Stimulated activated CD4-positive, alpha-beta T cell treated with anti-CD3 and anti-CD28 coated beads, Interleukin-2, amount 100 ng/mL, for 4 hours (primary cell): ENCODE measurements around the gene DNMT3A.

Source experiments
- DNase-seq: peaks from one replicate; pipeline ENCODE4 v3.0.0-alpha.2; 2020; ENCODE audit warnings: low read depth

Gene DNMT3A

DNA sequence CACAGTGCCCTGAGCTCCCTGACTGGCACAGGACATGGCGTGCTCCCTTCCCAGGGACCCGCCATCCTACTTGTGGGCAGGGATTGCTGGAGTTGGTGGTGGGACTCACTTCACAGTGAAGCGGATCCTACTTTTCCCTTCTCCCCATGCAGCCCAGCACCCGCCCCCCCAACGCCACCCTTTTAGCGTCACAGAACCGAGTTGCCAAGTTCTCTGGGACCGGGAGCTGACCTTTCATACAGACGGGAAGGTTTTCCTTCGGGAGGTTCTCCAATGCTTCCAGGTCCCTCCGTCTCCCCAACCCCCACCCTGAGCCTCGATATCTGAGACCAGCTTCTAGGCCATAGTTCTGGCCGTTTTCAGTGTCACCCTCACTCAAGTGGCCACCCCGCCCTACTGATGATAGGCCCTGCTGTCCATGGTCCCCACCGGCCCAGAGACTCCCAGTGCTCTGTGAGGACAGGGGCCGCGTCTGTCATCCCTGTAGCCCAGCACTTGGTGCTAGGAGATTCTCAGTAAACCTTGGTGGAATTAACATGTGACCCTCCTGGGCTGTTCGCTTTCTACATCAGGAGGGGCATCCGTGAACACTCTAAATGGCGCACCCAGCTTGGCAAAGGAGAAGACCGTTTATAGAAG is 1.6 kb upstream of the DNMT3A start:
- DNase-seq: no peak

DNA sequence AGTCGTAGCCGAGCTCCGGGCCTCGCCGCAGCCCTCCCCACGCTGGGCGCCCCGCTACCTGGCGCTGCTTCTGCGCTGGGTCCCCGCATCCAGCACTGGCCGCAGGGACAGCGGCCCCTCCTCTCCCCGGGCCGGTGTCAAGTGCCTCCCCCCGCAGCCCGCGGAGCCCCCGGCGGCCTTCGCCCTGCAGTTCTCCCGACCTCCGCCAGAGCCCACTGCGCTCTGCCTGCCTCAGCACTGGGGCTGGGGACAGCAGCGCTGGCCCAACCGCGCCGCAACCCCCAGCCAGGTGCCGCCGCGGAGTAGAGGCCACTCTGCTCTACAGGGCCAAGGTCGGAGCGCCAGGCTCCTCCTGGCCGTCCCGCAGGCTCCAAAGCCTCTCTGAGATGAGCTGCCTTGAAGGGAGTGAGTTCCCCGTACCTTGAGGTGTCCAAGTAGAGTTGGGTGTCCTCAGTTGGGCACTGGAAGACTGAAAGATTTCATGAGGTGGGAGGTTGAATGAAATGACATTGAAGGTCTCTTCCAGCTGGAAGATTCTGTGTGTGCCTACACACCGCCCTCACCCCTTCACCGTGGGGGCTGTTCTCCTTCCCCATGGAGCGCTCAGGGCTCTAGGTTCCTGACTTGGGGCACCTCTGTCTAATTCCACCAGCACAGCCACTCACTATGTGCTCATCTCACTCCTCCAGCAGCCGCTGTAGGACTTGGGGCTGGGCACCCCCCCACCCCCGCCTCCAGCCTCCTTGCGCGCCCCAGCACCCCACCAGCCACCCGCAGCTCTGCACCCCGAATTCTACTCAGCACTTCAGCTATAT is 854 bp upstream of the DNMT3A start:
- peak; percentile 66 for DNase-seq

DNA sequence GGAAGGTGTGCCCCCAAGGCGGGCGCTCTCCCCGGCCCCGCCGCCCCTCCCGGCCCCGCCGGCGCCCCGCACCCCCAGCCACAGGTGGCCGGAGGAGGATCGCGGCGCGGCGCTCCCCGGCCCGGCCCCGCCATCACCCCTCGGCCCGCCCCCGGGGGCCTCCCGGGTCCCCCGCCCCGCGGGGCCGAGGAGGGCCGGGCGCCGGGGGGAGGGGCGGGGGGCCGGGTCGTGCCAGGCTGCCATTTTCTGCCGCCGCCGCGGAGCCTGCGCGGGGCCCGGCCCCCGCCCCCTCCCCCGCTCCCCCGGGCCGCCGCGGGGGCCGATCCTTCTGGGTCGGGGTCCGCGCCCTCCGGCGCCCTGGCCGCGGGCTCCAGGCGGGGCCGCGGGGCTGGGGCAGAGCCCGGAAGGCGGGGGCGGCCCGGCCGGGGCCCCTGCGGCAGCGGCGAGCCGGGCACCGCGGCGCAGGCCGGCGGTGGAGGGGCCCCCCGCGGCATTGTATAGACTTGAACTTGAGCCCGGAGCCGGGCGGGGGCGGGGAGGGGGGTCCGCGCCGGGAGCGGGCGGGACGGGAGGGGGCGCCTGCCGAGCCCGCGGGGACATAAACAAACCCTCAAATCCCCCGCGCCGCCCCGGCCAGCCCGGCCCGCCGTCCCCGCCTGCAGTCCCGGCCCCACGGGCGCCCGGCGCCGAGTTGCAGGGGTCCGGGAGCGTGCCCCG is 556 bp downstream of the DNMT3A start:
- no peak for DNase-seq

DNA sequence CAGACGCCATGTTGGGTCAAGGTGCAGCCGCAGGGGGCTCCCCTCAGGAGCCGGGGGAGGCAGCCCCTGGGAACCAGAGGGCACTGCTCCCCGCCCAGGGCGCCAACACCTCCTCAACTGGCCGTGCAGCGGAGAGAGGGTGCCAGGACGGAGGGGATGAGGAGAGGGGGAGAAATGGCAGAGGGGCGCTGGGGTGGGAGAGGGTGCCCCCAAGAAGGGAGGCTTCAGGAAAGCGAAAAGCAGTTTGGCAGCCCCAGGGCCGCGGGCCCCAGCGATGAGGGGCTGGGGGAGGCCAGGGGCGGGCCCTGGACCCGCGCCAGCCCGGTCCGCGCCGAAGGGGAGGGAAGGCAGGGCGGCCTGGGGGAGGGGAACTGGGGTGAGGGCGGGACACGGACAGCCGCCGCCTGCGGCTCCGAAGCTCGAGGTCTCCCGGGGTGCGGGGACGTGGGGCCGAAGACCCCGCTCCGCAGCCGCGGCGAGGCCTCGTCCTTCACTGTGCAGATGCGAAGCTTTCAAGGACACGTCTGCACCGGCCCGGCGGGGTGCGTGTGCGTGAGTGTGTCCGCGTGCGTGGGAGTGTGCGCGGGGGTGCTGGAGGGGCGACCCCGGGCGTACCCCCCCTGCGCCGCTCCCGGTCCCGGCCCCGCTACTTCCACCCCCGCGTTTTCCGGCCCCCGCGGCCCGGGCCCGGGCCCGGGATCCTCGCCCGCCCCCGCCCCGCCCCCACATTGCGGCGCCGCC is 1.4 kb downstream of the DNMT3A start:
- no peak for DNase-seq

DNA sequence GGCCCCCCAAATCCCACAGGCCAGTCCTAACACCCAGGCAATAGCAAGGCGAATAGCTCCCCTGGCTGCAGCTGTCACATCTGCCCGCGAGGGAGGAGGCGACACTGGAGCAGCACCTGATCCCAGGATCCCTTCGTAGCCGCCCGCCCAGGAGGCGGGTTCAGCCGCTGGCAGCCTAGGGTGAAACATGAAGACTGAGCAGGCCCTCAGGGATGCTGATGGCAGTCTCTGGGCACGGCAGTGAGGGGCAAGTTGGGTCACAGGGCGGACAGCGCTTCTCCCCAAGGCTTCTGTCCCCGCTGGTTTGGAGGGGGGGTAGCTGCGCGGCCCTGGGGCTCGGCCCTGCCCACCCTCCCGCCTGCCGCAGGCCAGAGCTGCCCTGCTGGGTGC is 1.9 kb downstream of the DNMT3A start:
- DNase-seq: no peak

DNA sequence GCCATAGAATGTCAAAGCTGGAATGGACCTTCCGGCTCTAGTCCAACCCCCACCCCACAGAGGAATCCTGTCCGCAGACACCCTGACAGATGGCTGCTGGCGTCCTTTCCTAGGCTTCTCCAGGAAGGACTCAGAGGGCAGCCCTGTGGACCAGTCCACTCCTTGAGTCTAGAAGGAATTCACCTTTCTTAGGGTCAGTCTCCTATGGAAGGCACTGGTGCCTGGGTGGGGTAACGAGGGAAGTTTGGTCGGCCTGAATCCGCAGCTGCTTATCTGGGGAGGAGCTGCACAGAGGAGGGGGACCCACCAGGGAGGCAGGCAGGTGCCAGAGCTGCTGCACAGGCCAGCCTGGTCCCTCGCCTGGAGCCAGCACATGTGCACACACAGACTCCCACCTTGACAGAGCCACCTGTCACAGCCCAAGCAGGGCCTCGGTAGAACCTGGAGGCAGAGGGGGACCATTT is 2.5 kb downstream of the DNMT3A start:
- no peak for DNase-seq

DNA sequence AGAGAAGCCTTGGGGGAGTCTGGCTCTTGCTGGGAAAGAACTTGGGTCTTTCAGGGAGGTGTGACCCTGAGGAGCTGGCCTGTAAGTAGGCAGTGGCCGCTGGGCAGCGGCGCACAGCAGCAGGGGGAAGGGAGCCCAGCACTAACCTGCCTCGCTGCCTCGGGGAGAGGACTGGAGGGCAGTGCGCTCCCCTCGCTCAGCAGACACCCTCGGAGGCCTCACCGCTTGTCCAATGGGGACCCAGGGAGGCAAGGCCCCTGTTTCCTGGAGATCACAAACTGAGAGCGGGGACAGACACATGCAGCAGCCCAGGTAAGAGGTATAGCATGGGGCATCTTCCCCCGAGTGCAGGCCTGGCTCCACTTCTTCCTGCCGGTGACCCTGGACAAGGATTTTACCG is 3.3 kb downstream of the DNMT3A start:
- DNase-seq: no peak

DNA sequence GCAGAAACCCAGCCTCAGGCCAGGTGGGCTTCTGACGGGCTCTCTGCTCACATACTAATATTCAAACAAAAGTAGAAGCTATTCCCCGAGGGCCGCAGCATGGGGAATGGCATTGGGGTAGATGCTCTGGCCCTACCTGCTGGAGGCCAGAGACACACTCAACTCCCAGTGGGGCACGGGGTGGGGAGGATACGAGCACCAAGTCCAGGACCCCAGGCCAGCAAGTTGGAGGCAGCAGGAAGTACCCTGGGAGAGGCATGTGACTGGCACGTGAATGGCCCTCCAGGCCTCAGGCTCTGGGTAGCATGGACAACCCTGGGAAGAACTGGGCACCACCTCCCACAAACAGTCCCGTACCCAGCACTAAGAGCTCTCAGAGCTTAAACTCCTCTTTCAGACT is 3.8 kb downstream of the DNMT3A start:
- DNase-seq: no peak

DNA sequence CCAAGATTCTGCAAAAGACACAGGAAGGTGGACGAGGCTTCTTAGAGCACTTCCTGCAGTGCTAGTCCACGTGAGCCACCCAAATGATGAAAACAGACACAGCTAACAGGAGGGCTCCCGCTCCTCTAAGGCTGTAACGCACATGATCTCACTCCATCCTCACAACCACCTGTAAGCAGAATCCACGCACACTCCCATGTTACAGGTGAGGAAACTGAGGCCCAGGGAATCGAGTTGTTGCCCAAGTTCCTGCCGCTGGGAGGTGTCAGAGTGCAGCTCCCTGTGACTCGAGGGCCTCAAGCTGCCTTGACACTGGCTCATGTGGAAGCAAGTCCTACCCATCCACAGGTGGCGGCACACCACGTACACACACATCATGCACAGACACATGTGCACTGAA is 4.4 kb downstream of the DNMT3A start:
- no peak for DNase-seq

DNA sequence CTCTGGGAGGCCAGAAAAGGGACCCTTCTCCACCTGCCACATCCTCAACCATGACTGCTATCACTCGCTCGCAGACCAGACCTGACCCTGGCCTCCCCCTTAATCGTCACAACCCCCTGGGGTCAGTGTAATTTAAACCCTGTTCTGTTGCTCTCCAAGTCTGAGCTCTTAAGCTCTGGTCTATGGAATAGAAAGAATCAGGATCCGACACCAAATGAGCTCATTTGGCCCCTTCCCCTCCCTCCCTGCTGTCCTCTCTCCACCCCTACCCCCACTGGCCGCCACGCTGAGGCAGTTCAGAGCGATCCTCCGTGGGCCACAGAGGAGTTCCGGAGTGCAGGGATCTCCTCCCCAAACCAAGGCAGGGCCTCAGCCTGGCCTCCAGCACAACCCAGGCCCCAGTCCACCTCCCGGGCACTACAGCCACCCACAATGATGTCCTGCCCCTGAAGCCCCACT is 5.3 kb downstream of the DNMT3A start:
- DNase-seq: no peak

DNA sequence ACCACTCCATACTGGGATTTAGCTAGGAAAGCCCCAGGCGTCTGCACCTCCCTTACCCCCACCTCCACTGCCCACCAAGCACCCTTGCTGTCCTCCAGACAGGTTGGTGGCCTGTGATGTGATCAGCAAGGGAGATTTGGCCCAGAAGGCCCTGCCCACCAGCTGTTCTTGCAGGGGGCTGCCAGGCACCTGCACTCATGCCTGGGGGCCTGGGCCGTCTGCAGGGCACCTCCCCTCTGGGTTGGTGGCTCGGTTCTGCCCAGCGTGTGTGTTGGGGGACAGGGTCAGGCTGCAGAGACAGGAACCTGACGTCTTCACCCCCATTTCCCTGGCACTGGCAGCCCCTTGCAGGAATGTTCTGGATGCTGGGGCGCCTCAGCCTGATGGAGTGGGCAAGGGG is 5.8 kb downstream of the DNMT3A start:
- no peak for DNase-seq

DNA sequence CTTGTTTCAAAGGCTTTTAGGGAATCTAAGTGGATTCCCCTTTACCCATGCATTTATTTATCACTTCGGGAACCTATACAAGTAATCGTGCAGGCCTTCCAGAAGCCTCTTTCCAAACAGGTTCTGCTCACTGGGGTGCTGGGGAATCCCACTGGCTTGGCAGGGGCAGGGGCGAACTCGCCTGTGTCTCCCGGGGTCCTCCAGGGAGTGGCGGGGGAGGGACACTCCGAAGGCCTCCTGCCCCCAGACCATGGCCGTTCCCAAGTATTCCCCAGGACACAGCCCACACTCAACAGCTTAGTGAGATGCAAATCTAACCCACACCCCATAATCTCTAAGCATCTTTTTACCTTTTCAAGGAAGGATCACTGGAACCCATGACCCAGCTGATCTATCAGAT is 6.5 kb downstream of the DNMT3A start:
- no peak for DNase-seq

DNA sequence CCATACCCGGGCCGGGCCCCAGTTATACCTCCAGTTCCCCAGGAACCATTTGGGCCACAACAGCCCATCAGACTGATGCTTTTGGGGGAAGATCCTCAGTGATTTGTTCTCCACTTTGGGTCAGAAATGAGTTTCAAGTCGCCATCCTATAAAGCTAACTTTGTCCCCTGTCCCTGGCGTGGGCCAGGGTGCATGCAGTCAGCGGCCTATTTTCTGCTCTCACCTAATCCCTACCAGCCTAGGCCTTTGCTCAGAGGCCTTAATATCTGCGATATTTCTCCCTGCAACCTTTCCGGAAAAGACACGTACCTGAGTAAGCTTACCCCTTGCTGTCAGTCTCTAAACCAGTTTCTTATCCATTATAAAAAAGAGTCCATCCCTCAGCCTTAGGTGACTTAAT is 7.2 kb downstream of the DNMT3A start:
- DNase-seq: no peak

DNA sequence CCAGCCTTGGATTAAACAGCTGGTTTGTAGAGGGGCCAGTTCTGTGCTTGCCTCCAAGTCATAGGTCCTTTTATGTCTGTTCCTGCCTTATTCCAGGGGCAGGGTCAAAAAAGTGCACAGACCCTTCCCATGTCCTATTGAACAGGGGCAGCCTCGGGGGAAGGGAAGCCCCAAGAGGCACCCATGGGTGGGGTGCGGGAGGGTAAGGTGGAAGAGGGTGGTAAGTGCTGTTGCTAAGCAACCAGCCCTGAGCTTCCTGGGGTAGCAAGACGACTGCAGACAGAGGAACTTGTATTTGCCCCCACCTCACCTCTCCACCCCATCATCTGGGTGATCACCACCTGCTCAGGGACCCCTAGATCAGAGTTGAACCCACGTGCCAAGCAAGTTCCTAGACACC is 7.7 kb downstream of the DNMT3A start:
- DNase-seq: no peak

DNA sequence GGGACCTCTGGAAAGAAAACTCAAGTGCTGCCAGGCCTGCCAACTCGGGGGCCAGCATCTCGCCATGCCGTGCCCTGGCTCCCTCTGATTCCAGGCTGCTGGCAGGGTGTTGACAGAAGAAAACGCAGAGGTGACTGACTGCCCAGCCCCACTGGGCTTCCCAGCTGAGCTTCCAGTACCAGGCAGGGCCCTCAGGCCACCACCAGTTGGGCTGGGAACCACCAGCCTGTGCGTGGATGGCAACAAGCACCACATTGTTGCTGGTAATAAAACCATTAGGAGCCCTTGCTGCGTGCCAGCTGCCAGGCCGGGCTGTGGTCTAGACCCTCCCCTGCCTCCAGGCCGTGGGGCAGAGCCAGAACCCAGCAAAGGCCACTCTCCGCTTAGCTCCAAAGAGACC is 9.2 kb downstream of the DNMT3A start:
- no peak for DNase-seq

DNA sequence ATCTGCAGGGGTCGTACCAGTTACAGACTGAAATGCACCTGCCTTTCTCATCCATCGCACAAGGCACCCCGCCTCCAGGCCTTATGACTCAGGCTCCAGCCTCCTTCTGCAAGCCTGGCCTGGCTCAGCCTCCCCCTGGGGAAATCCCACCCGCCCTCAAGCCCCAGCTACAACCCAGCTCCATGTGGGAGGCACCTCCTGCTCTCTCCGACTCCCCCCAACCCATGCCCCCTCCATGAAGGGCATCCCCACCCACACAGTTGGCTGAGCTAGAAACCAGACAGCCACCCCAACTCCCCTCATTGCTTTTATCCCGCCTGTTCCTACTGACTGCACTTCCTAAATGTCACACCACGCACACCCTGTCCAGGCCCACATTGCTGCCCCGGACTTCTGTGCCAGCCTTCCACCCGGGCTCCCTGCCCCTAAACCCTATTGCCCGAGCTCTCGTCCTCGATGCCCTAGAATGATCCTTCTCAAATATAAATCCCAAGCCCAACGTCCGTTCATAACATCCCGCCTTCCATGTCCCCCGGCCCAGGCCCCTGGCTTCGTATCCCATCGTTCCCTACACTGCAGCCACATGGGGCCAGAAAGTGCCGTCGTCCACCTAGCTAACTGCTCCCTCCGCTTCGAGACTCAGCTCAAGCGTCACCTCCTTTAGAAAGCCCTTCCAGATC is 9.9 kb downstream of the DNMT3A start:
- DNase-seq: peak; percentile 81

DNA sequence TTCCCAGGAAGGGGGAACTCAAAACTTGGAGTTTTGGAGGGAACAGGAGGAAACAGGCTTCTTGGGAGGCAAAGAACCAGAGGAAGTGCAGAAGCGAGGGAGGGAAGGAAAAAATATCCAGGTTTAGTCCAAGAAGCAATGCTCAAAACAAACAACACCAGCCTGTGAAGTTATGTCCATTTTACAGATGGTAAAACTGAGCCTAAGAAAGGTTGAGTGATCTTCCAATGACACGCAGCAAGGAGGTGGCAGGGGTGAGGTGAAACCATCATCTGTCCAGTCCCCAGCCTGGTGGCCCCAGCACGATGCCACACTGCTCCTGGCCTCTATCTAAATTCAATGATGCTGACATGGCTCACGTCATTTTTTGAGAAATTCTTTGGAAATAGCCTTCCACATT is 10.8 kb downstream of the DNMT3A start:
- DNase-seq: no peak

DNA sequence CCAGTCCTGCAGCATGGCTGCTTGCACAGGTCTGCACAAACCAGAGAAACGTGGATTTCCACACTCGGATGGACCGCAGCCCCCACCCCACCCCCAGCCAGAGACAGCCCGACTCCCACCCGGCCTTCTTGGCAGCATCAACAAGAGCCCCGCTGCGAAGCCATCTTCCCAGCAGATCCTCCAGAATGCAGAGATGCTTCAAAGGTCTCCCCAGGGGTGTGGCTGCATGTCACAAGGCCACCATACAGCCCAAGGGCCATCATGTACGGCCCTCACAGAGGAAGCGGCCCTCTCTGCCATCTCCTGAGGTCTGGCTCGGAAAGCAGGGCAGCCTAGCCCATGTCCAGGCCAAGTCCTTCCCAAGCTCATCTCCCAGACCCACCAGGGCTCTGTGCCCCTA is 11.5 kb downstream of the DNMT3A start:
- no peak for DNase-seq

DNA sequence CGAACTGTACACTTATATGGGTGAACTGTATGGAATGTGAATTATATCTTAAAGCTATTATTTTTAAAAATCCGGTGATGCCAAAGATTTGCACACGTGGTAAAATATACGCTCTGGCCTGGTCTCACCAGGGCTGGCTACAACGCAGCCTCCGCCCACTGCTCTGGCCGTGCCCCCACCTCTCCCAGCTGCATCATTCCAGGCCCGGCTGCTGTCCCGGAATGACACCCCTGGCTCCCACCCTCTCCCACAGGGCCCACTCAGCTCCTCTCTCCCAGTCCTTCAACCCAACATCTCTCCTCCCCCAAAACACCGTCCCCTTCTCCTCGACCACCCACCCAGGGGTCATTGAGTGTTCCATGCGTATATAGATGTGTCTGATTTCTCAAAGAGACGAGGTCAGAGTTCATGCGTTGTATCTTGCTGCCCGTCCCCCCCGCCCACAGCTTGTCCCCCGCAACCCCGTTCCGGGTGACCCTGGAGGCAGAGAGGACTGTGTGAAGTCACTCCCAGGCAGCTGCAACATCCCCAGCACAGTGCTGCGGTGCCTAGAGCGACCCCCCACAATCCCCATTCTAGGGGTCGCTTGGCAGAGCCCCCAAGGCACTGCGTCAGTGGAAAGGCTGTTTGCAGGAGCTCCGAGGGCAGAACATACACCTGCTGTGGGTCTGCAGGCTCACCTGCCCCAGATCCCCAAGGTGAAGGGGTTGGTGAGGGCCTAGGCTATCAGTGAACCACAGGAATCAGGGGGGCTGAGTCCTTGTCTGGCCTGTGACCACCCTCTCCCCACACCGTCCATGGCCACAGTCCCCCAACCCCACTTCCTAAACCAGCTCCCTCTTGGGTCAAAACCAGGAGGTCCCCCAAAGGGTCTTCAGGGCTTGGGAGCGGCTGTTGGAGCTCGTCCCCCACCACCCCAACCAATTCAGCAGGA is 13.3 kb downstream of the DNMT3A start:
- DNase-seq: no peak

DNA sequence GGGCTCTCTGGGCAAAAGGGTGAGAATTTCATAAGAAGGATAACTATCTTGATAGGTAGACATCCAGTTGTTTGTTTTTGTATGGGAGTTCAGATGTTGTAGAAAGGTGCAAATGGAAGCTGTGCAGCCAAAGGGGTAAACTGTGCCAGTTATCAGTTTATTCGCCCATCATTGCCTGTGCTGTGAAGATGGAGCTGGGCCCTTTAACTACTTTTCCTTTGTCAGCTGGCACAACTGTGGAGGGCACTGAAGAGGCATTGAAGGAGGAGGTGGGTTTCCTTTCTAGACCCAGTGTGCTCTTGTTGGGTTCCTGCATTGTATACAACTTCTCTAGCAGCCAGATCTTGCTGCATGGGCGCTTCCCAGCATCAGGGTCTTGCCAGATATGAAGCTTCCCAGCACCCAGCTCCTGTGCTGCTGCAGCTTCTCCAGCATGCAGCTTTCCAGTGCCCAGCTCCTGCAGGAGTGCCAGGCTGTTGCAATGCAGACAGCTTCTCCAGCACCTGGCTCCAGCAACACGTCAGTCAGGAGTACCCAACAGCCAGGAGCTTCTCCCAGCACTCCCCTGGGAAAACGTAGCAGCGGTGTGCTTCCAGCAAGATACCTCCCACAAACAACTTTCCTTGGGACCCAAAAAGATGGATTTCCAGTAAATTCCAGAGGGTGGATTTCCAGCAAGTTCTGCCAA is 15.3 kb downstream of the DNMT3A start:
- no peak for DNase-seq
